HFF-Myc (cell line): ENCODE data around the gene KCND1.

Source experiments
- DNase-seq: peaks from one replicate; pipeline ENCODE4 v3.0.0-alpha.2; 2011; ENCODE audit warnings: low read depth; ENCODE audit errors: extremely low read depth
- H3K4me3 ChIP-seq: replicated peaks from 2 replicates; pipeline ENCODE4 v1.5.1; 2011; ENCODE audit warnings: low read depth, mild to moderate bottlenecking, control low read depth, low read length
- TF ChIP-seq, protein P1 (sequence below): IDR thresholded peaks from 2 replicates; pipeline ENCODE4 v1.5.1; 2012; ENCODE audit warnings: mild to moderate bottlenecking, low read depth, low read length, control low read depth; ENCODE audit errors: missing control alignments

Gene KCND1

DNA sequence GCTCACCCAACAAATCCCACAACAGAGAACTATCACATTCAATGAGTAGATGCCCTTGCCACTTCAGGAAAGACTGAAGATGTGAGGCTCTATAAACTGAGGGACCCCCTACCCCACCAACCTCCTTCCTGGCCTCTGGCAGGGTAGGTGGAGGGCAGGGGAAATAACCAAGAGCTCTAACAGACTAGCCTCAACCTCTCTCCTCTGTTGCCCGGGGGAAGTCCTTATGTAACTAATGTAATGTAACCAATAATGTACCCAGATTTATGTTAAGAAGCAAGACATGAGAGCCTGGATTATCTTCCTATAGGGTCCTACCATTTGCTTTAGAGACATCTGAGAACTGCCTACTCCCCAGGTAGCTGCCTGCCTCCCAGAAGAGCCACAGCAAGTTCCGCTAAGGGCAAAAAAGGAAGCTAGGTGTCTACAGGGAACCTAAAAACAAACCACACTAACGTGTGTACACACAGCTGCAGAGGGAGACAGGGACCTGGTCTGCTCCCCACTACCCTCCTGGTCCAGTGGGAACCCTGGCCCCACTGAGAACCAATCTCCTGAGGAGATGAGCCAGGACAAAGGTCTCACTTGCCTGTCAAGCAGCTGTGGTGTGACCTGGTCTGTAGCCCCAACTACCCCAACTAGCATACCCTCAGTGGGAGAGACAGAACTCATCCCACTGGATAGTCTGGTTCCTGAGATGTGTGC lies 32.0 kb downstream of the KCND1 start:
- no peak for DNase-seq
- TF ChIP-seq, protein P1, sequence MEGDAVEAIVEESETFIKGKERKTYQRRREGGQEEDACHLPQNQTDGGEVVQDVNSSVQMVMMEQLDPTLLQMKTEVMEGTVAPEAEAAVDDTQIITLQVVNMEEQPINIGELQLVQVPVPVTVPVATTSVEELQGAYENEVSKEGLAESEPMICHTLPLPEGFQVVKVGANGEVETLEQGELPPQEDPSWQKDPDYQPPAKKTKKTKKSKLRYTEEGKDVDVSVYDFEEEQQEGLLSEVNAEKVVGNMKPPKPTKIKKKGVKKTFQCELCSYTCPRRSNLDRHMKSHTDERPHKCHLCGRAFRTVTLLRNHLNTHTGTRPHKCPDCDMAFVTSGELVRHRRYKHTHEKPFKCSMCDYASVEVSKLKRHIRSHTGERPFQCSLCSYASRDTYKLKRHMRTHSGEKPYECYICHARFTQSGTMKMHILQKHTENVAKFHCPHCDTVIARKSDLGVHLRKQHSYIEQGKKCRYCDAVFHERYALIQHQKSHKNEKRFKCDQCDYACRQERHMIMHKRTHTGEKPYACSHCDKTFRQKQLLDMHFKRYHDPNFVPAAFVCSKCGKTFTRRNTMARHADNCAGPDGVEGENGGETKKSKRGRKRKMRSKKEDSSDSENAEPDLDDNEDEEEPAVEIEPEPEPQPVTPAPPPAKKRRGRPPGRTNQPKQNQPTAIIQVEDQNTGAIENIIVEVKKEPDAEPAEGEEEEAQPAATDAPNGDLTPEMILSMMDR = no peak
- H3K4me3 ChIP-seq = no peak overlapping the region

DNA sequence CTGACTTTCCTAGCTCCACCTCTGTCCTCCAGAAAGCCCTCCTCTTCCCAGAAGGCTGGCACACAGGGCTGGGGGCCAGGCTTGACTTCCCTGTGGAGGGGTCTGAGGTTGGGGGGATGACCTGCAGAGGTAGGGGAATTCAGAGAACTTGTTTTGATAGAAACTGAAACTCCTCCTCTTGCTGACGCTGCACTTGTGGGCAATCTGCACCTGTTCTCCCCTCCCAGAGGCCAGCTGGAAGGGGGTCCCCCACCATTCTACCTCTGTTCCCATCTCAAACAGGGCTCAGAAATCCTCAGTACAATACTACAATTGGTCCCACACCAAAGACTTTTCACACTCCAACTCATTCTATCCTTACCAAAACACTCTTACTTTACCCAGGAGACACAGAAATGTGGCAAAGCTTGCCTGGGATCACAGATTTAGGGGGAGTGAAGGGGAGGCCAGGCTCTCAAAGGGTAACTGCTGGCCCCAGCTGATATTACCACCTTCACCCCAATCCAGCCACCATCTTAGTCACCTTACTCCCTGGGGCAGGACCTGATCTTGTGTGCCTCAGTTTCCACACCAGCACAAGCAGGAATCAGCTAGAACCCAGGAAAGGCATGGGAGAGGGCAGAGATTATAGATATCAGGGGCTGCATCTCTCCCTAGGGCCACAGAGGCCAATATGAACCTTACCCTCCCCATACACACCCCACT lies 32.8 kb downstream of the KCND1 start:
- no peak for DNase-seq
- TF ChIP-seq, protein P1 = no peak
- no peak overlapping the region for H3K4me3 ChIP-seq

DNA sequence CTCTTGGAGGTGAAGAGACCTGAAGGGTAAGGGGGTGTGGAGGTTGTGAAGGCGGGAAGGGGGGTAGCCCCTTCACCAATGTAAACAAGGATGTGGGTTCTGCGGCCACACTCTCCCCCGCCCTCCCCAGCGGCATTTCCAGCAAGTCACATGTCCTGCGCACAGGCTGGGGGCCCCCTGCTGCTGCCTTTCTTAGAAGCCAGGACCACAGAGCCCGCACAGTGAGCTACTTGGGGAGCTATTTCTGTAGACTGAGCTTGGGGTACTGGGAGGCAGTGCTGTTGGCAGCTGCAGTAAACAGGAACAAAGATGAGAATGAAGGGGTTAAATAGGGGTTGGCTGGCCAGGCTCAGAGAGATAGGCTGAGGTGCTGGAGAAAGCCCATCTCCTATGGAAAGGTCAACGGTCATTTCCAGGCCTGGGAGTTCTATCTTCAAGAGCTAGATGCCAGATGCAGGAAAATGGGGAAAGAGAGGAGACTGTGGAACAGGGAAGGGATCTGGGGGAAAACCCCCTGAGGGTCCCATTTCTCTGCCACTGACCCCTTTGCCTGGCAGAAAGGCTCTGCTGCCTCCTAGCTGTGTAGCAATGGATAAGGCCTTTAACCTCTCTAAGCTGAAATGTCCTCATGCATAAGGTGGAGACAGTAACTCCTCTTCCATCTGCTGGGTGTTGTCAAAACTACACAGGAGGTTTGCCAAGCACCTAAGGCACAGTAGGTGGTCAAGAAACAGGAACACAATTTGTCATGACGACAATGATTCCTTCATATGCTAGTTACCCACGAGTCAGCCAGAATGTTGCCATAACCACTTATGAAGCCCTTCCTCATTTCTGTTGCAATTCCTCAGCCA lies 34.4 kb downstream of the KCND1 start:
- TF ChIP-seq, protein P1 = no peak
- DNase-seq = no peak
- H3K4me3 ChIP-seq = no peak overlapping the region

DNA sequence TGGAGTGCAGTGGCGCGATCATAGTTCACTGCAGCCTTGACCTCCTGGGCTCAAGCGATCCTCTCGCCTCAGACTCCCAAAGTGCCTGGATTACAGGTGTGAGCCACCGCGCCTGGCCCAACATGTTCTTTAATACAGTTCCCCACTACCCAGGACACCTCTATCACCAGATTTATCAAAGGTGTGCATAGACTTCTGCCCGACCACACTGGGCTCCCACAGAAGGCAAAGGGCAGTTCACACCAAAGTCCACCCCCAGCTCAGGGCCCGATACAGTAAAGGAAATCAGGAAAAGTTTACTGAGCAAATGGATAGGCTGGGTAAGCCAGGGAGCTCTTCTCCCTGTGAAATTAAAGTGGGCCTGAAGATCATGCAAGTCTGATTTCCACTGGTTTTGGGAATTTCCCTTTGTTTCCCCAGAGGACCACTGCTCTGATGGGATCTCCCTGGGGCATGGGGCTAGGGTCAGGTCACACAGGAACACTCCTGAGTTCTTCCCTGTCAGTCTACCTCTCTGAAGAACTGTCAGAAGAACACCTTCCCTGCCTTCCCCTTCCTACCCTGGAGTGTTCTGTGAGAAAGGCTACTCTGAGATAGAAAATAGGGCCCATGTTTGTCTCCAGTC lies 35.1 kb downstream of the KCND1 start:
- TF ChIP-seq, protein P1 = no peak
- DNase-seq = no peak
- H3K4me3 ChIP-seq = no peak overlapping the region

DNA sequence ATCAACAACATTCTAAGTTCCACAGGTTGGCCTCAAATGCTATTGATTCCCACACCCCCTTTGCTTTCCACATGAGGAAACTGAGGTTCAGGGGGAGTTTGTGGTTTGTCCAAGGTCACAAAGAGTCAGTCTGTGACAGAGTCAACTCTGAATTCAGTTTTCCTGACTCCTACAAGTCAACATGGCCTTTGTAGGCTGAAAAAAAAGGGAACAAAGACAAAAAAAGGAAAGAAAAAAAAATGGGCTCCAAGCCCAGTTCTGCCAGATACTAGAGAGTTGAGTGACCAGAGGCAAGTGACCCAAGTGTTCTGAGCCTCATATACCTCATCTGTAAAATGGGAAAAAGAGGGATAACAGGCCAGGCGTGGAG lies 36.4 kb downstream of the KCND1 start:
- TF ChIP-seq, protein P1 = no peak
- no peak overlapping the region for H3K4me3 ChIP-seq
- no peak for DNase-seq

DNA sequence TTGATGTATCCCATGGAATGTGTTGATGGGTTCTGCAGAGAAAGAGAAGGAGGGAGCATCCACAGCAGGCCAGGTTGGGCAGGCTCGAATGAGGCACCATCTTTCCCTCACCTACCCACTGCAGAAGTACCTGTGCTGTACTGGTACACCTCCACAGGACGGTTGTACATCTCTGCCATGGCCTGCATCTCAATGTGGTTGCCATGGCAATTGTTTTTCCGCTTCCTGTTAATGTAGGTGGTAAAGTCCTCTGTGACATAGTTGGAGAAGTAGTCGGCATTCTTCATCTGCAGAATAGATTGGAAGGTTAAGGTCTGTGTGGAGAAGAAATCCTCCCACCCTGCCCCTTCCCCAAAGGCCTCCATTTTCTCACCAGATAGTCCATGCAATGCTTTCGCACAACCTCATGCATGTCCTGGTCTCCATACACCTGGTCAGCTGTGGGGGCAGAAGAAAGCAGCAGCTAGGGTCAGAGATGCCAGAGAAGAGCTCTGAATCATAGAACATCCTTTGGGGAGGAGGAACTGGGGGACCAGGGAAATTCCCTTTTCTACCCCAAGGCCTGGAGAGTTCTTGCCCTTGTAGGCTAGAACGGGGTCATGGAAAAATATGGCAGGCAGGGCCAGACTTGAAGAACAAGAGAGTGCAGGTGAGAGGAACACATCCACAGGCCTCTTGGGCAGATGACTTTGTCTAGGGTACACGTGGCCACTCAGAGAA lies 36.9 kb downstream of the KCND1 start:
- H3K4me3 ChIP-seq = no peak overlapping the region
- TF ChIP-seq, protein P1 = no peak
- DNase-seq = no peak
